OCI-LY3 (cell line): ENCODE measurements around the gene USP10.

Source experiments
- EZH2phosphoT487 ChIP-seq: fragments of 200-600 bp; shearing (Covaris generic); IDR thresholded peaks from 2 replicates; pipeline ENCODE4 v1.6.1; 2018; ENCODE audit warnings: antibody characterized with exemption, mixed run types, low read depth
- TF ChIP-seq, protein P1 (sequence below): fragments of 200-600, 300-600 bp; sonication (generic); IDR thresholded peaks from 2 replicates; pipeline ENCODE4 v1.5.1; 2014; ENCODE audit warnings: antibody characterized with exemption, low read length, low read depth

GRCh38 chr16:84749815-84750214 lies 50.0 kb downstream of the USP10 start:
- TF ChIP-seq, protein P1, sequence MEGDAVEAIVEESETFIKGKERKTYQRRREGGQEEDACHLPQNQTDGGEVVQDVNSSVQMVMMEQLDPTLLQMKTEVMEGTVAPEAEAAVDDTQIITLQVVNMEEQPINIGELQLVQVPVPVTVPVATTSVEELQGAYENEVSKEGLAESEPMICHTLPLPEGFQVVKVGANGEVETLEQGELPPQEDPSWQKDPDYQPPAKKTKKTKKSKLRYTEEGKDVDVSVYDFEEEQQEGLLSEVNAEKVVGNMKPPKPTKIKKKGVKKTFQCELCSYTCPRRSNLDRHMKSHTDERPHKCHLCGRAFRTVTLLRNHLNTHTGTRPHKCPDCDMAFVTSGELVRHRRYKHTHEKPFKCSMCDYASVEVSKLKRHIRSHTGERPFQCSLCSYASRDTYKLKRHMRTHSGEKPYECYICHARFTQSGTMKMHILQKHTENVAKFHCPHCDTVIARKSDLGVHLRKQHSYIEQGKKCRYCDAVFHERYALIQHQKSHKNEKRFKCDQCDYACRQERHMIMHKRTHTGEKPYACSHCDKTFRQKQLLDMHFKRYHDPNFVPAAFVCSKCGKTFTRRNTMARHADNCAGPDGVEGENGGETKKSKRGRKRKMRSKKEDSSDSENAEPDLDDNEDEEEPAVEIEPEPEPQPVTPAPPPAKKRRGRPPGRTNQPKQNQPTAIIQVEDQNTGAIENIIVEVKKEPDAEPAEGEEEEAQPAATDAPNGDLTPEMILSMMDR: no peak
- no peak for TF ChIP-seq EZH2phosphoT487
